SK-N-MC (cell line): ENCODE data around the gene LAMC3.

Experiments
- EZH2 ChIP-seq: fragments of 200-600 bp; sonication (generic); IDR thresholded peaks from one replicate; pipeline ENCODE4 v1.6.1; 2017; ENCODE audit warnings: antibody characterized with exemption
- FOXP2 ChIP-seq: optimal IDR thresholded peaks from 2 replicates; pipeline ENCODE3; 2011; ENCODE audit warnings: mild to moderate bottlenecking, moderate library complexity; ENCODE audit not compliant: insufficient read depth; ENCODE audit errors: extremely low read length, control extremely low read depth
- POLR2AphosphoS5 ChIP-seq: IDR thresholded peaks from 2 replicates; pipeline ENCODE4 v1.6.1; 2012; ENCODE audit warnings: mild to moderate bottlenecking, low read depth, low read length, borderline replicate concordance

- no peak for TF ChIP-seq EZH2
- no peak for TF ChIP-seq POLR2AphosphoS5
- no peak for TF ChIP-seq FOXP2
These were observed 12.8 kb downstream of the LAMC3 start for GRCh38 chr9:131021785-131022184.
